AG09319 (cell line): ENCODE data around the gene LRRC56.

Experiments
- DNase-seq: peaks from one replicate; pipeline ENCODE4 v3.0.0-alpha.2; 2010; ENCODE audit warnings: low read depth; ENCODE audit errors: extremely low read depth
- TF ChIP-seq, protein P1 (sequence below): IDR thresholded peaks from 2 replicates; pipeline ENCODE4 v1.5.1; 2011; ENCODE audit warnings: low read depth, mild to moderate bottlenecking, inconsistent platforms, low read length, moderate library complexity

The LRRC56 gene

DNA sequence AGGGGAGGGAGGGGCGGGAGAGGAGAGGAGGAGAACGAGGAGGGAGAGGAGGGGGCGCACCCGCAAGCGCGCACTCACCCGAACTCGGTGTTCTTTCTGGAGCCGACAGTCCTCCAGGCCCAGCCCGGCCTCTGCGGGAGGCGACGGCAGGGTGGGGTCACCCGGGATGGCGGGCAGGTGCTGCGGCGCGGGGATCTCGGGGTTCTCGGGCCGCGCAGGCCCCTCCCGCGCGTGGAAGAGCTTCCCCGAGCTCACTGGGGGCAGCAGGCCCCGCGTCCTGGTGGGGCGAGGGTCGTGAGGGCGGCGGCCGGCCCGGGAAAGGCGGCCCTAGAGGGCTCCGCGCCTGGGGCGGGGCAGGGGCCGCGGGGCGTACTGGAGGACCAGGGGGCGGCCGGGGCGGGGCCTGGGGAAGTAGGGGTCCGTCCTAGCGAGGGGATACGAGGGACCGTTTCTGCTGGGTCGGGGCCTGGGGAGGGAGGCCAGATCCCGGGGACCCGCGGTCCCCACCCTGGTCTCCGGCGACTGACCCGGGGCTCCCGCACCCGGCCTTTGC is 18.0 kb downstream of the LRRC56 start:
- DNase-seq, result no peak
- TF ChIP-seq, protein P1, sequence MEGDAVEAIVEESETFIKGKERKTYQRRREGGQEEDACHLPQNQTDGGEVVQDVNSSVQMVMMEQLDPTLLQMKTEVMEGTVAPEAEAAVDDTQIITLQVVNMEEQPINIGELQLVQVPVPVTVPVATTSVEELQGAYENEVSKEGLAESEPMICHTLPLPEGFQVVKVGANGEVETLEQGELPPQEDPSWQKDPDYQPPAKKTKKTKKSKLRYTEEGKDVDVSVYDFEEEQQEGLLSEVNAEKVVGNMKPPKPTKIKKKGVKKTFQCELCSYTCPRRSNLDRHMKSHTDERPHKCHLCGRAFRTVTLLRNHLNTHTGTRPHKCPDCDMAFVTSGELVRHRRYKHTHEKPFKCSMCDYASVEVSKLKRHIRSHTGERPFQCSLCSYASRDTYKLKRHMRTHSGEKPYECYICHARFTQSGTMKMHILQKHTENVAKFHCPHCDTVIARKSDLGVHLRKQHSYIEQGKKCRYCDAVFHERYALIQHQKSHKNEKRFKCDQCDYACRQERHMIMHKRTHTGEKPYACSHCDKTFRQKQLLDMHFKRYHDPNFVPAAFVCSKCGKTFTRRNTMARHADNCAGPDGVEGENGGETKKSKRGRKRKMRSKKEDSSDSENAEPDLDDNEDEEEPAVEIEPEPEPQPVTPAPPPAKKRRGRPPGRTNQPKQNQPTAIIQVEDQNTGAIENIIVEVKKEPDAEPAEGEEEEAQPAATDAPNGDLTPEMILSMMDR, result no peak

DNA sequence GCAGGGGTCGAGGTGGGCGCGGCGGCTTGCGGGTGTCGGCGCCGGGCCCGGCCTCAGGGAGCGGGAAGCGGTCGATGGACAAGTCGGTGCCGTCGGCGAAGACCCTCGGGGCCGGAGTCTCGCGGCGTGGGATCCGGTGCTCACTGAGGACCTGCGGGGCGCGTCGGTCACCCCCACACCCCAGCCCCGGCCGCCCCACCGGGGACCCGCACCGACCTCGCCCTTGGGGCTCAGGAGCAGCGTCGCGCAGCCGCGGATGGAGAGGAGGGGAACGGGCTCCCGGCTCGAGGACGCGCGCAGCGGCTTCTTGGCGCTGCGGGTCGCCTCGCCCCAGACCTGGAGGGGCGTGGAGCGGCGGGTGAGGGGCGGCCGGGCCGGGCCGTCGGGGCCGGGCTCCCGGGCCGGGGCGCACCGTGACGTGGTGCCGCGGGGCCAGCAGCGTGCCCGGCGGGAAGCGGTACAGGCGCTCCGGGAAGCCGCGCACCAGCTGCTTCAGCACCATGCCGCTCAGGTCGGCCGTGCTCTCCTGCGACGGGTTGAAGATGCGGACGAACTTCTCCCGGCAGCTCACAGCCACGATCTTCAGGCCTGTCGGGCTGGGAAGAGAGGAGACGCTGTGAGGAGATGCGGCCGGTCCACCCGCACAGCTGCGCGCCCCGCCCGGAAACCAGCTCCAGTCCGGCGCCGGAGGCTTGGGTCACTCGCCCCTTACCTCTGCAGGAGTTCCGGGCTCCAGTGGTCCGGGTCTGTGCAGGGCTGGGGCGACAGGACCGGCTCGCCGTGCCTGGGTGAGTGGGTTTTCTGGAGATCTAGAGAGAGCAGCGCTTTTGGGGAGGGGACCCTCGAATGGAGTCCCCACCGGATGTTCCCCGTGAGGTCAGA is 18.7 kb downstream of the LRRC56 start:
- DNase-seq, result no peak
- TF ChIP-seq, protein P1, result no peak

DNA sequence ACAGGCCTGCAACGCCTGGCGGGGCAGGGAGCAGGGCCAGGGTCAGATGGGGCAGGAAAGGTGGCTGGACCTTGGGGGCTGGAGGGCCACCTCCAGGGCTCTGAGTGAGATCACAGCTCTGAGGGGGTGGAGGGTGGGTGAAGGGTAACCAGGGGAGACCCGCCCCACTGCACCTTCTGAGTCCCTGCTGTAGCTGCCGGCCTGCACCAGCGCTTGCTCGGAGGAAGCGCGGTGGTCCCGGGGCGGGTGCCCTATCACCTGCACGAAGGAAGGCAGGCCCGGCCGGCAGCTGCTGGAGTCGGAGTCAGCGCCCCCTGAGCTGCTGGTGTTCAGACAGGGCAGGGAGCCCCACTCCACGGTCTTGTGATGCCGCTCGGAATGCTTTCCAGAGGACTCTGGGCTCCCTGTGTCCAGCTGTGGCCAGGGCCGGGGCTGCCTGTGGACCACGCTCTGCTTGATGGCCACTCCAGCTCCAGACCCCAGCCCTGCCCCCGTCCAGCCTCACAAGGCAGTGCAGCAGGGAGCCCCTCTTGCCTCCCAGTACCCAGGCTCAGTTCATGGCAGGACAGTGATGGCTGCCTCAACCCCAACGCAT is 19.4 kb downstream of the LRRC56 start:
- DNase-seq, result no peak
- TF ChIP-seq, protein P1, result no peak

DNA sequence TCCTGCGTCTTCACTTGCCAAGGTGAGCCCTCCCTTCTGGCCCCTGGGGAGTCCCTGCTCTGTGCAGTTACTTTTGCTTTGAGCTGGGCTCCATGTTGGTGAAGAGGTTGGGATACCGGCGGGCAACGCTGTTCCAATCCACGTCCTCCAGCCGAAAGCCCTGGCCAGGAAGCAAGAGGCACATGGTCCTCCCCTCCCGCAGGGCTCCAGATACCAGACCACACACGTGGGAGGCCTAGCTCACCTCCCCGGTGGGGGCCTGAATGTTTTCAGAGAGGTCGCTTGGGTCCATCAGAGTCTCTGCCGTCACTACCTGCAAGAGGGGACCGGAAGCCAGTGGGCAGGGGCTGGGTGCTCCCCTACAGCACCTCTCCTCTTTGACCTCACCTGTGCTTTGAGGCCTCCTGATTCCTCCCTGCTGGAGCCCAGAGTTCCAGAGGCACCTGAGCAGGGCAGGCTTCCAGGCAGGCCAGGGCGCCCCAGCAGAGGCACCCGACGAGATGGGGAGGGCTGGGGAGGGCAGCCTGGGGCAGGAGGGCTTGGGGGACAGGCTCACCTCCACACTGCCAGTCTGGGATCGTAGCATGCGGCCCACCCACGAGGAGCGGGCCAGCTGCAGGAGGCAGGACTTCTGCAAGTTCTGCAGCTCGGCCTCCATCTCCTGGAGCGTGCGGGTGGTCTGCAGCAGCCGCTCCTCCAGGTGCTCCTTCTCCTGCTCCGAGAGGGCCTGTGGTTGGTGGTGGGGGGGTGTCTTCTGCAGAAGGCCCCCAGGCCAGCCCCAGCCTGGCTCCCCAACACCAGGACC is 20.2 kb downstream of the LRRC56 start:
- TF ChIP-seq, protein P1, result no peak
- DNase-seq, result no peak

DNA sequence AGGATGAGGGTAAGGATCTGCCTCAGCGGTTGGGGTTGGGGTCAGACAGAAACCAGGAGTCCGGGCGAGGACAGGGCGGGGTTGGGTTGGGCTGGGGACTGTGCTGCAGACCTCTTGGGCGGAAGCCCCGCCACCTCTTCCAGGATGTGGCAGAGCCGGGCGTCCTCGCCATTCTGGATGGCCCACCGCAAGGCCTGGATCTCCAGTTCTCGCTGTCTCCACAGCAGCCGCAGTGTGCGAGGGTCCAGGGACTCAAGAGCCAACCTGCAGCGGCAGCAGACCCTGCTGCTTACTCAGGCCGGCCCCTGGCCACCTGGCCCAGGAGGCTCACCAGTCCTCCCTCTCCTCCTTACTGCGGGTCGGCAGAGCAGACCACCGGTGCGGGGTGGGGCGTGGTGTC is 21.2 kb downstream of the LRRC56 start:
- TF ChIP-seq, protein P1, result no peak
- DNase-seq, result no peak

DNA sequence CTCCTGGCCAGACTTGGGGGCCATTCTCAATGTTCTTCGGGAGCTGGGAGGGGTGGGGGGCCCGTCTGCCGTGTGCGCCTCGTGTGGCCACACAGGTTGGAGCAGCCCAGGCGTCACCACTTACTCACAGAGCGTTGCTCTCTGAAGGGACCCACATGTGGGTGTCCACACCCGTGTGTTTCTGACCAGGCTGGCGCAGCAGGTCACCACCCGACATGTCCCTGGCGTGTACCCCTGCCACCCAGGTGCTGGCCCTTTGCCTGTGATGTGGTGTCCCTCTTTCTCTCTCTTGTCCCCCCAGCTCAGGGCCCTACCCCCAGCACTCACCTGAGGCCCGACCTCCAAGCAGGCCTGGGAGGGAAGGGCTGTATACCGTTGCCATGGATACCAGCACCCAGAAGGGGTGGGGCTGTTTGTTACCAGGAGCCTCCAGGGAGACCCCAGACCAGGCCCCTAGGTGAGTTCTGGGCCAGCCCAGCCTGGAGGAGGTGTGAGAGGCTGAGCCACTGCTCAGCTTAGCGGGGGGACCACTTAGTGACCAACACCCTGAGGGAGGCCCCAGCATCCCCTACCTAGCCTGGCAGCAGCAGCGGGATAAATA is 21.8 kb downstream of the LRRC56 start:
- TF ChIP-seq, protein P1, result no peak
- DNase-seq, result no peak
